HEK293 (cell line): ENCODE results near the gene SEC22C.

Experiments
- CTCF ChIP-seq: fragments of 450-650 bp; formaldehyde crosslinking; IDR thresholded peaks from 2 replicates; pipeline ENCODE4 v1.5.1; 2016; ENCODE audit warnings: missing biosample characterization, missing genetic modification characterization
- PATZ1 ChIP-seq: fragments of 450-650 bp; formaldehyde crosslinking; IDR thresholded peaks from 2 replicates; pipeline ENCODE4 v1.5.1; 2016; ENCODE audit warnings: missing biosample characterization, missing genetic modification characterization
- PRDM10 ChIP-seq: fragments of 450-650 bp; formaldehyde crosslinking; IDR thresholded peaks from 2 replicates; pipeline ENCODE4 v1.5.1; 2016; ENCODE audit warnings: missing biosample characterization, missing genetic modification characterization
- ZBTB20 ChIP-seq: fragments of 450-650 bp; formaldehyde crosslinking; IDR thresholded peaks from 2 replicates; pipeline ENCODE4 v1.5.1; 2016; ENCODE audit warnings: missing biosample characterization, missing genetic modification characterization
- ZBTB49 ChIP-seq: fragments of 450-650 bp; formaldehyde crosslinking; IDR thresholded peaks from 2 replicates; pipeline ENCODE4 v1.5.1; 2016; ENCODE audit warnings: missing biosample characterization, missing genetic modification characterization, low read depth
- ZNF248 ChIP-seq: fragments of 450-650 bp; formaldehyde crosslinking; IDR thresholded peaks from 2 replicates; pipeline ENCODE4 v1.5.1; 2017; ENCODE audit warnings: missing biosample characterization, missing genetic modification characterization
- ZNF292 ChIP-seq: fragments of 450-650 bp; formaldehyde crosslinking; IDR thresholded peaks from 2 replicates; pipeline ENCODE4 v1.5.1; 2016; ENCODE audit warnings: low read depth, missing biosample characterization, missing genetic modification characterization, borderline replicate concordance
- ZNF768 ChIP-seq: fragments of 450-650 bp; formaldehyde crosslinking; IDR thresholded peaks from 2 replicates; pipeline ENCODE4 v1.5.1; 2018; ENCODE audit warnings: missing biosample characterization, mild to moderate bottlenecking, missing genetic modification characterization
- ZNF785 ChIP-seq: fragments of 450-650 bp; formaldehyde crosslinking; IDR thresholded peaks from 2 replicates; pipeline ENCODE4 v1.5.1; 2016; ENCODE audit warnings: missing biosample characterization, missing genetic modification characterization
- TF ChIP-seq, protein P1 (sequence below): fragments of 450-650 bp; formaldehyde crosslinking; IDR thresholded peaks from 2 replicates; pipeline ENCODE4 v1.5.1; 2016; ENCODE audit warnings: missing biosample characterization, missing genetic modification characterization, borderline replicate concordance
- TF ChIP-seq, protein P2 (sequence below): fragments of 450-650 bp; IDR thresholded peaks from 2 replicates; pipeline ENCODE4 v1.5.1; 2018; ENCODE audit warnings: missing biosample characterization, missing genetic modification characterization
- TF ChIP-seq, protein P3 (sequence below): fragments of 450-650 bp; formaldehyde crosslinking; IDR thresholded peaks from 2 replicates; pipeline ENCODE4 v1.5.1; 2016; ENCODE audit warnings: missing biosample characterization, missing genetic modification characterization

GRCh38 chr3:42513521-42513920 is 68.2 kb downstream of the SEC22C start:
- TF ChIP-seq, protein P1, sequence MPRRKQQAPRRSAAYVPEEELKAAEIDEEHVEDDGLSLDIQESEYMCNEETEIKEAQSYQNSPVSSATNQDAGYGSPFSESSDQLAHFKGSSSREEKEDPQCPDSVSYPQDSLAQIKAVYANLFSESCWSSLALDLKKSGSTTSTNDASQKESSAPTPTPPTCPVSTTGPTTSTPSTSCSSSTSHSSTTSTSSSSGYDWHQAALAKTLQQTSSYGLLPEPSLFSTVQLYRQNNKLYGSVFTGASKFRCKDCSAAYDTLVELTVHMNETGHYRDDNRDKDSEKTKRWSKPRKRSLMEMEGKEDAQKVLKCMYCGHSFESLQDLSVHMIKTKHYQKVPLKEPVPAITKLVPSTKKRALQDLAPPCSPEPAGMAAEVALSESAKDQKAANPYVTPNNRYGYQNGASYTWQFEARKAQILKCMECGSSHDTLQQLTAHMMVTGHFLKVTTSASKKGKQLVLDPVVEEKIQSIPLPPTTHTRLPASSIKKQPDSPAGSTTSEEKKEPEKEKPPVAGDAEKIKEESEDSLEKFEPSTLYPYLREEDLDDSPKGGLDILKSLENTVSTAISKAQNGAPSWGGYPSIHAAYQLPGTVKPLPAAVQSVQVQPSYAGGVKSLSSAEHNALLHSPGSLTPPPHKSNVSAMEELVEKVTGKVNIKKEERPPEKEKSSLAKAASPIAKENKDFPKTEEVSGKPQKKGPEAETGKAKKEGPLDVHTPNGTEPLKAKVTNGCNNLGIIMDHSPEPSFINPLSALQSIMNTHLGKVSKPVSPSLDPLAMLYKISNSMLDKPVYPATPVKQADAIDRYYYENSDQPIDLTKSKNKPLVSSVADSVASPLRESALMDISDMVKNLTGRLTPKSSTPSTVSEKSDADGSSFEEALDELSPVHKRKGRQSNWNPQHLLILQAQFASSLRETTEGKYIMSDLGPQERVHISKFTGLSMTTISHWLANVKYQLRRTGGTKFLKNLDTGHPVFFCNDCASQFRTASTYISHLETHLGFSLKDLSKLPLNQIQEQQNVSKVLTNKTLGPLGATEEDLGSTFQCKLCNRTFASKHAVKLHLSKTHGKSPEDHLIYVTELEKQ (tag by site-specific recombination), result no peak
- TF ChIP-seq CTCF (tag by site-specific recombination) (no peak), ZNF785 (tag by site-specific recombination) (no peak), PRDM10 (tag by site-specific recombination) (no peak), ZBTB20 (tag by site-specific recombination) (no peak), ZBTB49 (tag by site-specific recombination) (no peak), PATZ1 (tag by site-specific recombination) (no peak), ZNF292 (tag by site-specific recombination) (no peak), ZNF248 (tag by site-specific recombination) (no peak), ZNF768 (no peak)
- TF ChIP-seq, protein P2, sequence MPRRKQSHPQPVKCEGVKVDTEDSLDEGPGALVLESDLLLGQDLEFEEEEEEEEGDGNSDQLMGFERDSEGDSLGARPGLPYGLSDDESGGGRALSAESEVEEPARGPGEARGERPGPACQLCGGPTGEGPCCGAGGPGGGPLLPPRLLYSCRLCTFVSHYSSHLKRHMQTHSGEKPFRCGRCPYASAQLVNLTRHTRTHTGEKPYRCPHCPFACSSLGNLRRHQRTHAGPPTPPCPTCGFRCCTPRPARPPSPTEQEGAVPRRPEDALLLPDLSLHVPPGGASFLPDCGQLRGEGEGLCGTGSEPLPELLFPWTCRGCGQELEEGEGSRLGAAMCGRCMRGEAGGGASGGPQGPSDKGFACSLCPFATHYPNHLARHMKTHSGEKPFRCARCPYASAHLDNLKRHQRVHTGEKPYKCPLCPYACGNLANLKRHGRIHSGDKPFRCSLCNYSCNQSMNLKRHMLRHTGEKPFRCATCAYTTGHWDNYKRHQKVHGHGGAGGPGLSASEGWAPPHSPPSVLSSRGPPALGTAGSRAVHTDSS, result no peak
- TF ChIP-seq, protein P3, sequence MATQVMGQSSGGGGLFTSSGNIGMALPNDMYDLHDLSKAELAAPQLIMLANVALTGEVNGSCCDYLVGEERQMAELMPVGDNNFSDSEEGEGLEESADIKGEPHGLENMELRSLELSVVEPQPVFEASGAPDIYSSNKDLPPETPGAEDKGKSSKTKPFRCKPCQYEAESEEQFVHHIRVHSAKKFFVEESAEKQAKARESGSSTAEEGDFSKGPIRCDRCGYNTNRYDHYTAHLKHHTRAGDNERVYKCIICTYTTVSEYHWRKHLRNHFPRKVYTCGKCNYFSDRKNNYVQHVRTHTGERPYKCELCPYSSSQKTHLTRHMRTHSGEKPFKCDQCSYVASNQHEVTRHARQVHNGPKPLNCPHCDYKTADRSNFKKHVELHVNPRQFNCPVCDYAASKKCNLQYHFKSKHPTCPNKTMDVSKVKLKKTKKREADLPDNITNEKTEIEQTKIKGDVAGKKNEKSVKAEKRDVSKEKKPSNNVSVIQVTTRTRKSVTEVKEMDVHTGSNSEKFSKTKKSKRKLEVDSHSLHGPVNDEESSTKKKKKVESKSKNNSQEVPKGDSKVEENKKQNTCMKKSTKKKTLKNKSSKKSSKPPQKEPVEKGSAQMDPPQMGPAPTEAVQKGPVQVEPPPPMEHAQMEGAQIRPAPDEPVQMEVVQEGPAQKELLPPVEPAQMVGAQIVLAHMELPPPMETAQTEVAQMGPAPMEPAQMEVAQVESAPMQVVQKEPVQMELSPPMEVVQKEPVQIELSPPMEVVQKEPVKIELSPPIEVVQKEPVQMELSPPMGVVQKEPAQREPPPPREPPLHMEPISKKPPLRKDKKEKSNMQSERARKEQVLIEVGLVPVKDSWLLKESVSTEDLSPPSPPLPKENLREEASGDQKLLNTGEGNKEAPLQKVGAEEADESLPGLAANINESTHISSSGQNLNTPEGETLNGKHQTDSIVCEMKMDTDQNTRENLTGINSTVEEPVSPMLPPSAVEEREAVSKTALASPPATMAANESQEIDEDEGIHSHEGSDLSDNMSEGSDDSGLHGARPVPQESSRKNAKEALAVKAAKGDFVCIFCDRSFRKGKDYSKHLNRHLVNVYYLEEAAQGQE (tag by site-specific recombination), result no peak
